GM23338 (cell line): ENCODE results near the gene SCAMP5. TPM values are rescaled to one million over a fixed set of nuclear protein-coding genes. Genes with fewer than 3 reads are reported as not detected.

Source experiments
- ATAC-seq: fragments of 200-7000 bp; cut with Tn5 transposase; 3 replicates; pipeline ENCODE4 v1.9.1; 2020
- DNase-seq: peaks from one replicate; pipeline ENCODE4 v3.0.0-alpha.2; 2015; ENCODE audit warnings: low spot score
- H2AFZ ChIP-seq: fragments of 200-600 bp; sonication (generic); 2 replicates; pipeline ENCODE4 v1.8.0; 2016; ENCODE audit warnings: antibody characterized with exemption, mild to moderate bottlenecking, moderate library complexity
- H3F3A ChIP-seq: fragments of 200-600 bp; sonication (generic); replicated peaks from 2 replicates; pipeline ENCODE4 v1.8.0; 2017; ENCODE audit warnings: antibody characterized with exemption, mixed run types, low read depth
- H3K27ac ChIP-seq: fragments of 200-600 bp; sonication (generic); 2 replicates; pipeline ENCODE4 v1.6.1; 2016; ENCODE audit warnings: low read depth
- H3K27me3 ChIP-seq: fragments of 200-600 bp; sonication (generic); 2 replicates; pipeline ENCODE4 v1.8.0; 2016; ENCODE audit warnings: mild to moderate bottlenecking, mixed run types, moderate library complexity; ENCODE audit not compliant: insufficient read depth
- H3K36me3 ChIP-seq: fragments of 200-600 bp; sonication (generic); 2 replicates; pipeline ENCODE4 v1.8.0; 2016; ENCODE audit warnings: mild to moderate bottlenecking; ENCODE audit not compliant: insufficient read depth
- H3K4me1 ChIP-seq: fragments of 200-600 bp; sonication (generic); 2 replicates; pipeline ENCODE4 v1.8.0; 2016; ENCODE audit warnings: mild to moderate bottlenecking, moderate library complexity; ENCODE audit not compliant: insufficient read depth
- H3K4me2 ChIP-seq: fragments of 200-600 bp; sonication (generic); 2 replicates; pipeline ENCODE4 v1.7.1; 2017; ENCODE audit warnings: mixed run types
- H3K4me3 ChIP-seq: fragments of 200-600 bp; sonication (generic); 2 replicates; pipeline ENCODE4 v1.6.1; 2016; ENCODE audit warnings: mixed run types
- H3K79me2 ChIP-seq: fragments of 200-600 bp; sonication (generic); replicated peaks from 2 replicates; pipeline ENCODE4 v1.8.0; 2017; ENCODE audit warnings: mild to moderate bottlenecking; ENCODE audit not compliant: insufficient read depth
- H3K9me2 ChIP-seq: fragments of 200-600 bp; sonication (generic); 2 replicates; pipeline ENCODE4 v1.8.0; 2017; ENCODE audit not compliant: insufficient read depth
- H4K20me1 ChIP-seq: fragments of 200-600 bp; sonication (generic); replicated peaks from 2 replicates; pipeline ENCODE4 v1.8.0; 2017; ENCODE audit warnings: mild to moderate bottlenecking; ENCODE audit not compliant: insufficient read depth
- H3K27ac Mint-ChIP-seq: 2 replicates; pipeline ENCODE4 v1.8.0; 2020; ENCODE audit warnings: inconsistent platforms, mild to moderate bottlenecking, moderate library complexity, mixed read lengths
- H3K27me3 Mint-ChIP-seq: 3 replicates; pipeline ENCODE4 v1.8.0; 2022; ENCODE audit warnings: low read depth, mild to moderate bottlenecking, moderate library complexity, mixed read lengths, inconsistent platforms; ENCODE audit not compliant: insufficient read depth, poor library complexity
- H3K36me3 Mint-ChIP-seq: 3 replicates; pipeline ENCODE4 v1.8.0; 2021; ENCODE audit warnings: low read depth, mild to moderate bottlenecking, inconsistent platforms, moderate library complexity, mixed read lengths
- H3K4me1 Mint-ChIP-seq: 3 replicates; pipeline ENCODE4 v1.8.0; 2020; ENCODE audit warnings: mild to moderate bottlenecking, inconsistent platforms, mixed read lengths
- H3K4me3 Mint-ChIP-seq: 3 replicates; pipeline ENCODE4 v1.8.0; 2021; ENCODE audit warnings: moderate library complexity, mild to moderate bottlenecking, inconsistent platforms, mixed read lengths
- H3K9me3 Mint-ChIP-seq: 3 replicates; pipeline ENCODE4 v1.8.0; 2020; ENCODE audit warnings: moderate library complexity, mild to moderate bottlenecking, inconsistent platforms, mixed read lengths
- CREB1 ChIP-seq: fragments of 250-450 bp; sonication (Bioruptor Pico); IDR thresholded peaks from 2 replicates; pipeline ENCODE4 v1.5.0; 2020; ENCODE audit warnings: low read depth, mild to moderate bottlenecking, moderate library complexity
- ETS1 ChIP-seq: IDR thresholded peaks from 2 replicates; pipeline ENCODE4 v1.6.1; 2016; ENCODE audit warnings: antibody characterized with exemption
- EZH2phosphoT487 ChIP-seq: fragments of 200-600 bp; sonication (generic); IDR thresholded peaks from one replicate; pipeline ENCODE4 v1.8.1; 2018; ENCODE audit warnings: antibody characterized with exemption; ENCODE audit not compliant: unreplicated experiment
- POLR2AphosphoS5 ChIP-seq: IDR thresholded peaks from 2 replicates; pipeline ENCODE4 v1.6.1; 2016; ENCODE audit warnings: antibody characterized with exemption, low read depth
- REST ChIP-seq: IDR thresholded peaks from one replicate; pipeline ENCODE4 v1.6.1; 2018; ENCODE audit warnings: antibody characterized with exemption; ENCODE audit not compliant: unreplicated experiment
- STAT1 ChIP-seq: IDR thresholded peaks from one replicate; pipeline ENCODE4 v1.6.1; 2016; ENCODE audit warnings: antibody characterized with exemption; ENCODE audit not compliant: unreplicated experiment
- ZNF114 ChIP-seq: fragments of 250-450 bp; sonication (Bioruptor Pico); IDR thresholded peaks from 2 replicates; pipeline ENCODE4 v1.5.0; 2020; ENCODE audit warnings: mild to moderate bottlenecking, moderate library complexity
- ZNF331 ChIP-seq: fragments of 250-450 bp; sonication (Bioruptor Pico); IDR thresholded peaks from 2 replicates; pipeline ENCODE4 v1.5.0; 2020; ENCODE audit warnings: low read depth, mild to moderate bottlenecking, moderate library complexity
- ZNF462 ChIP-seq: fragments of 250-450 bp; sonication (Bioruptor Pico); IDR thresholded peaks from 2 replicates; pipeline ENCODE4 v1.5.0; 2020; ENCODE audit warnings: mild to moderate bottlenecking, moderate library complexity
- polyA plus RNA-seq: library from polyadenylated mRNA; unstranded; fragments of >200 nt; fragmentation: Nextera tagmentation; extraction: Ambion mirVana; gene quantifications from 2 replicates; pipeline ENCODE4 v1.2.1, GENCODE V29; 2016
- total RNA-seq: library from RNA; depleted of rRNA; stranded (reverse); fragments of >200 nt; shearing (Covaris generic); gene quantifications from 2 replicates; pipeline ENCODE4 v1.2.3, GENCODE V29; 2014

Gene SCAMP5
- total and polyA plus RNA-seq, 2 experiments from 2014 or later: 12.8 to 43.3 TPM

GRCh38 chr15:74992619-74993018 lies 2.7 kb upstream of the SCAMP5 start:
- no peak overlapping the region for H2AFZ ChIP-seq
- no peaks in the 10 kb centered on the region; the same call in 1 of the 2 replicates for H4K20me1 ChIP-seq
- H3K4me3 ChIP-seq: no peak overlapping the region
- H3K27ac ChIP-seq: no peak overlapping the region
- peaks cover 4% of the 10 kb centered on the region; the same call in 2 of the 3 replicates for H3K36me3 Mint-ChIP-seq
- H3K36me3 ChIP-seq: no peaks in the 10 kb centered on the region
- ATAC-seq: no peak
- H3K9me3 Mint-ChIP-seq: no peaks in the 10 kb centered on the region
- peaks cover 6% of the 10 kb centered on the region for H3K79me2 ChIP-seq
- H3K4me3 Mint-ChIP-seq: no peak overlapping the region
- H3K27ac Mint-ChIP-seq: no peak overlapping the region
- peaks cover 5% of the 10 kb centered on the region; the same call in 1 of the 2 replicates for H3K27me3 ChIP-seq
- H3K4me1 Mint-ChIP-seq: peaks cover 14% of the 10 kb centered on the region
- H3F3A ChIP-seq: no peaks in the 10 kb centered on the region
- peaks cover 20% of the 10 kb centered on the region for H3K27me3 Mint-ChIP-seq
- TF ChIP-seq STAT1 (no peak), ZNF462 (CRISPR knock-in tag) (no peak), ETS1 (no peak), EZH2phosphoT487 (no peak)
- no peak for DNase-seq
- no peaks in the 10 kb centered on the region for H3K9me2 ChIP-seq
- no peak overlapping the region for H3K4me2 ChIP-seq
- peaks cover 12% of the 10 kb centered on the region; the same call in 1 of the 2 replicates for H3K4me1 ChIP-seq

- DNase-seq (no peak), ATAC-seq (no peak)
- Mint-ChIP-seq H3K9me3 (no peaks in the 10 kb centered on the region), H3K36me3 (peaks cover 6% of the 10 kb centered on the region; the same call in 2 of the 3 replicates), H3K4me1 (peaks cover 14% of the 10 kb centered on the region), H3K27me3 (peaks cover 22% of the 10 kb centered on the region), H3K27ac (no peak overlapping the region), H3K4me3 (no peak overlapping the region)
- H2AFZ ChIP-seq: no peak overlapping the region
- no peaks in the 10 kb centered on the region; the same call in 1 of the 2 replicates for H3K36me3 ChIP-seq
- H3K4me3 ChIP-seq: no peak overlapping the region
- H3F3A ChIP-seq: no peaks in the 10 kb centered on the region
- H3K4me2 ChIP-seq: no peak overlapping the region
- TF ChIP-seq EZH2phosphoT487 (no peak), ZNF114 (CRISPR knock-in tag) (no peak), POLR2AphosphoS5 (no peak), CREB1 (CRISPR knock-in tag) (no peak), REST (no peak), STAT1 (no peak), ETS1 (no peak), ZNF331 (no peak)
- H3K4me1 ChIP-seq: peaks cover 12% of the 10 kb centered on the region; the same call in 1 of the 2 replicates
- peaks cover 10% of the 10 kb centered on the region for H3K79me2 ChIP-seq
- no peak overlapping the region for H3K27ac ChIP-seq
- no peaks in the 10 kb centered on the region; the same call in 1 of the 2 replicates for H4K20me1 ChIP-seq
- H3K27me3 ChIP-seq: peaks cover 5% of the 10 kb centered on the region; the same call in 1 of the 2 replicates
- no peaks in the 10 kb centered on the region for H3K9me2 ChIP-seq
Observed at GRCh38 chr15:74994236-74994635, 1.1 kb upstream of the SCAMP5 start.
